Occipital lobe (tissue), 2 donors: ENCODE results near the gene TPT1. TPM values are rescaled to one million over a fixed set of nuclear protein-coding genes. Genes with fewer than 3 reads are reported as not detected.
"Not testable (repeated sequence)": the region's sequence is repeated elsewhere in the genome, so short reads cannot be mapped to it uniquely, and the experiment has no call there.

Experiments used
- DNase-seq: peaks from one replicate; lab custom pipeline; 2025; lab: John Stamatoyannopoulos, UW
- total RNA-seq: library from RNA; depleted of rRNA; stranded (reverse); fragments of >200 nt; gene quantifications from one replicate; pipeline ENCODE4 v1.2.3, GENCODE V29; 2014

TPT1 gene
- total RNA-seq, 1 donor from 2014 or later = 2,066 TPM

DNA sequence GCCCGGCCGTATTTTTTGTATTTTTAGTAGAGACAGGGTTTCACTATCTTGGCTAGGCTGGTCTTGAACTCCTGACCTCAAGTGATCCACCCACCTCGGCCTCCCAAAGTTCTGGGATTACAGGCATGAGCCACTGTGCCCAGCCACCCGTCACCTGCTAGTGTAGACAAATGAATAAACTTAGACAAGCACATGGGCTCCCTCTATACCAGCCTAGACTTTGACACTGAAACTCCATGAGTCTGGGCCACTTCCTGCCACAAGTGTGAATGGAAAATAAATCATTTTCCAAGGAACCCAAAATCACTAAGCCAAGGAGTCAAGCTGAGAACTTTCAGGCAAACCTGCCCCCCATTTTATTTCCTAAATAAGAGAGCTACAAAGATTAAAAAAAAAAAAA is 27.0 kb upstream of the TPT1 start:
- no peak for DNase-seq

DNA sequence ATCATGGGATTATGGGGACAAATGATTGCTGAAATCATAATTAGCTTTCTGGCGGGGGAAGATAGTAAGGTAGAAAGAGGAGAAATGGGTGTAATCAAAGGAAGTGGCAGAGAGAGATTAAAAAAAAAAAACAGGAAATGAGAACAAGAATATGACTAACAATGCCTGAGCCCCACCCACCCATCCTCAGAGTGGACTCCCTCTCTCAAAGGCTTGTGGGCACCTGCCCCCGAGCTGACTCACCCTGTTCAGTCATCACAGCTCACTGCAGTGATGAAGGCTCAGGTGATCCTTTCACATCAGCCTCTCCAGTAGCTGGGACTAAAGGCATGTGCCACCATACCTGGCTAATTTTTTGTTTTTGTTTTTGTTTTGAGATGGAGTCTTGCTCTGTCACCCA is 26.4 kb upstream of the TPT1 start:
- DNase-seq = no peak

DNA sequence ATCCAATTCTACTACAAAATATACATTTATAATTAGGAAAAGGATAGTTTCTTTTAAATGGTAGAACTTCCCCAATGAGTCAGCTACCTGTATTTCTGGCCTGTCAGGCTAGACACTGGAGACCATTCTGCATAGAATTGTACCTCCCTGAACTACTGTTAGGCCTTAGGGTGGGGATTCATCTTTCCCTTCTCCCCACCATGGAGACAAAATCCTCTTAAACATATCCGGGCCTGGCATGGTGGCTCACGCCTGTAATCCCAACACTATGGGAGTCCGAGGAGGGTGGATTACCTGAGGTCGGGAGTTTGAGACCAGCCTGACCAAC is 24.5 kb upstream of the TPT1 start:
- no peak for DNase-seq

DNA sequence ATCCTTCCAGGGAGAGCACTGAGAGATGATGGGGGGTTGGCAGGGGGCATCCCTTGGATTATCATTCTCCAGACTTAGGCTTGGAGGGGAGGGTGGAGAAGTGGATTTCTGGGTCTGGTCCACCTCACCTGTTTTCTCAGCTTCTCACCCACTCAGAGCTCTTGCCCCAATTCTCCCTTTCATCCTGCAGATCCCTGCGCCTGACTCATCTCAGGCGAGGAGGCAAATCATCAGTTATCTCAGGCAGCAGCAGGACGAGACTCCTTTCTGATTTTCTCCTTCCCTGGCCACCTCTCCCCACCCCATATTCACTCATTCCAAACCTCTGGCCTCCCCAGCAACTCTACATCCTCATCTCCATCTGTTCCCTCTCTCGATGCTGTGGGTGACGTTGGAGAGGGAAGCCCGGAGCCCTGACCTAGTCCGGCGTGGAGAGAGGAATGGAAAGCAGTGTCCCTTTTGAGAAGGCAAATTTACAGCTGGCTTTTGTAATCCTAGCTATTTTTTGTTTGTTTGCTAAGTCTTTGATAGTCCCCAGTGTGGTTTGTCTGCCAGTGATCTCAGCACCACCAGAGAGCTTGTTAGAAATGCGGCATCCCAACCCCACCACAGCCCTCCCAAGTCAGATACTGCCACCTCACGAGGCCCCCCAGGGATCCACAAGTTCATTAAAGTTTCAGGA is 24.0 kb upstream of the TPT1 start:
- DNase-seq = peak; percentile 26

DNA sequence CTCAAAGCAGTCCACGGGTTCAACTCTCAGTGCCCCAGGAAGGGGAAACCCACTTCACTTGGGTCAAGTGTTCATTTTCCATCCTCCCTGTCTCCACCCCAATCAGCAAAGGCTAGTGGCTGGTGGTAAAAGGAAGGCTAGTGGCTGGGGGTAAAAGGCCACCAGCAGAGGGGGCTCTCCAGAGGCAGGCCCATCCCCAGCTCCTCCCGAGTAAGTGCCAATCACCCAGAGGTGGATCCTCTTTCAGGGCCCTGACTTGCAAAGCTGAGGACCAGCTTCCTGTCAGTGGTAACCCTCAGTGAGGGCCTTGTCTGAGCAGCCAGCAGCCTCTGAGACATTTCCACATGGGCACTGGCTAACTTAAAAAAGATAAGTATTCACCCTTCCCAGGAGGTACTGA is 22.0 kb upstream of the TPT1 start:
- DNase-seq = no peak

DNA sequence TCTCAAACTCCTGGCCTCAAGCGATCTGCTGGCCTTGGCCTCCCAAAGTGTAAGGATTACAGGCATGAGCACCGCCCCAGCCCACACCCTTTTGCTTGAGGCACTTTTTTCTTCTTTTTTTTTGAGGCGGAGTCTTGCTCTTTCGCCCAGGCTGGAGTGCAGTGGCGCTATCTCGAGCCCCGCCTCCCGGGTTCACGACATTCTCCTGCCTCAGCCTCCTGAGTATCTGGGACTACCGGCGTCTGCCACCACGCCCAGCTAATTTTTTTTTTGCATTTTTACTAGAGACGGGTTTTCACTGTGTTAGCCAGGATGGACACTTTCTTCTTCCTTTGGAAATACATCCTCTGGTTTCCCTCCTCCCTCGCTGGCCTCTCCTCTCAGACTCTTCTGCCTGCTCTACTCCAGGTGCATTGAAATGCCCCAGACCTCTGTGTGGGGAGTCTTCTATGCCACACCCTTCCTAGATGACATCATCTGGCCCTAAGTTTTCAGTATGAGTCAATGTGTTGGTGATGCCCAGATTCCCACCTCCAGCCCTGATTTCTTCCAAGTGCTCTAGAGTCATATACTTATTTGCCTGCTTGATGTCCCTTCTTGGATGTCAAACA is 20.7 kb upstream of the TPT1 start:
- DNase-seq = no peak

DNA sequence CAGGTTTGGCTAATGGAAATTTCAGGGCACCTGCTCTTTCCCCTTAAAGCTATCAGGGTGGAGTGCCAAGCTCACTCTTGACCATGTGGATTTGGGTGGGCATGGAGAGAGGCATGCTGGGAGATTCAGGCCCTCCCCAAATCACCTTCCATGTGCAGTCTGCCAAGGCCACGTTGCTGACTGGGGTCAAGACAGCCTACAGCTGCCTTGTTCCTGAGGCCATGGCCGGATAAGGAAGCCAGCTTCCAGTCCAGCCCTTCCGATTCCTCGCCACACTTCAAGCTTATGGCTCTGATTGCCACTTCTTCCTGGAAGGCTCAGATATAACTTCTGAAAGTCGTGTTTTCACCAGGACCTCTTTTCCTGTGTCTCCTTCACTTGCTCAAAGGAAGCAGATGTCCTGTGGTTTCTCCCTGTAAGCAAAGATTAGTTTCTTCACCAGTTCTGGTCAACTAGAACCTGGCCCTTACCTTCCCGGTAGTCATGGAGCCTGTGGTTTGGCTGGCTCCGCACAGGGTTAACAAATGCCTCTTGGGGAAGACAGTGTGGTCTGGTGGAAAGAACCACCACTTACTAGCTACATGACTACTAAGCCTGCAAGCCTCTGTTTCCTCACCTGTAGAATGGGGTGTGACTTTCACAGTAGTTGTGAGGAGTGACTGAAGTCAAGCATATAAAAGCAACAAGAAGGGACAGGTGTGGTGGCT is 16.1 kb upstream of the TPT1 start:
- no peak for DNase-seq

DNA sequence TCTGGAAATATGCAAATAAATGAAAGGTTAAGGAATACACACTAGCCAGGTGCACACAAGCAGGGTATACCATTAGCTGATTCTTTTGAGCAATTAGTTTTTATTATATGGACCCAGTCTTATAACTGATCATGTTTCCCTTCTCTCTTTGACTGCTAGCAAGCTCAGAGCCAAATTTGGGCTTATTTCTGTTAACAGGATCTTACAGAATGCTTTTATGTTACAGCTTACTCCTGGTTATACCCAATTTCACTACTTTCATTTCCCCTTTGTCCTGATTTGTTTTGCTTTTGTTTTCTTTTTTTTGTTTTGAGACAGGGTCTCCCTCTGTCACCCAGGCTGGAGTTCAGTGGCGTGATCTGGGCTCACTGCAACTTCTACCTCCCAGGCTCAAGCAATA is 12.9 kb upstream of the TPT1 start:
- no peak for DNase-seq

DNA sequence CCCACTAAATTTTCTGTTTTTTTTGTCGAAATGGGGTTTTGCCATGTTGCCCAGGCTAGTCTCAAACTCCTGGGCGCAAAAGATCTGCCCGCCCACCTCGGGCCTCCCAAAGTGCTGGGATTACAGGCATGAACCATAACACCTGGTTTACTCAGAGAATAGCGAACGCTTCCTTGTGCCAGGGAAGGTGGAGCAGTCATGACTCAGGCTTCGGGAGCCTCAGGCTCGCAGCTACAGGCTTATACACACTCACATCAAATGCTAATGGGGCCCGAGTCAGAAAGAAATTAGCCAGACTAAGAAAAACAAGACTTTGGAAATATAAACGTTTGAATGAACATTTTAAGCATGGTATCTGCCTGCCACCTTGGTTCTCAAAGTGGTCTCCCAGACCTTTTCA is 11.0 kb upstream of the TPT1 start:
- DNase-seq = no peak

DNA sequence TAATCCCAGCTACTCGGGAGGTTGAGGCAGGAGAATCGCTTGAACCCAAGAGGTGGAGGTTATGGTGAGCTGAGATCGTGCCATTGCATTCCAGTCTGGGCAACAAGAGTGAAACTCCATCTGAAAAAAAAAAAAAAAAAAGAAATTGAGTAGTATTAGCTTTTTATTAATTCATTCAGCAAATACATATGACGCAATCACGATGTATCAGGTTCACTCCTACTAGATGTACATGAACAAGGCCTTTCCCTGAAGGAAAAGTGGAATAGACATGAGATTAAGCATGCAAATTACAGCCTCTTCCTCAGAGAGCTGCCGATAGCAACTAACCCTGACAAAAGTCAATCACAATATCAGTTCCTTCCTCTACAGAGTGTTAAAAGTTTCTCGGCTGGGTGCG is 9.2 kb upstream of the TPT1 start:
- DNase-seq = no peak

DNA sequence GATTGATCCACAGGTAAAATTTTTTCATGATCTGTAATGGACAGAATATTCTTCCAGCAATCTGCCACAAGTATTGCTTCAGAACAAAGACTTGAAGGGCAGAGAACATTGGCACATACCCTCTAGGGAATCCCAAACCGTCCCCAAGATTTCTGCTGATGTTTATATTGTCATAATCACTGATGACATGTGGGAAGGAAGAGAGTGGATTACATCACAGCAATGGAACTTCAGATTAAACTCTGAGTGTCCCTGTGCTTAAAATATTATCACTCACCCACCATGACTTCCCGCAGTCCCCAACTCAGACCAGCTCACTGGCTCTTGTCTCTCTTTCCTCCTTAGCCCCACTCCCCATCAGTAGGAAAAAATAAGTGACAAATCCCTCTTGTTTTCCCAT is 8.5 kb upstream of the TPT1 start:
- no peak for DNase-seq

DNA sequence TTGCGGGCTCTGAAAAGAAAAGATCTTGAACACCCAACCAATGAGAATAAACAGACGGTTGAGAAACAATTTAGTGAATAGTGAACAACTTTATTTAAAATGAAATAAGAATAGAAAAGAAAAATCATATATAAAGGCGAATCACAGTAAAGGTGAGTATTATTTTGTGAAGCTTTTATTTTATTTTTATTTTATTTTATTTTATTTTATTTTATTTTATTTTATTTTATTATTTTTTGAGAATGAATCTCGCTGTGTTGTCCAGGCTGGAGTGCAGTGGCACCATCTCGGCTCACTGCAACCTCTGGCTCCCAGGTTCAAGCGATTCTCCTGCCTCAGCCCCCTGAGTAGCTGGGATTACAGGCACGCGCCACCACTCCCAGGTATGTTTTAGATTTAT is 3.1 kb upstream of the TPT1 start:
- not testable (repeated sequence) for DNase-seq

DNA sequence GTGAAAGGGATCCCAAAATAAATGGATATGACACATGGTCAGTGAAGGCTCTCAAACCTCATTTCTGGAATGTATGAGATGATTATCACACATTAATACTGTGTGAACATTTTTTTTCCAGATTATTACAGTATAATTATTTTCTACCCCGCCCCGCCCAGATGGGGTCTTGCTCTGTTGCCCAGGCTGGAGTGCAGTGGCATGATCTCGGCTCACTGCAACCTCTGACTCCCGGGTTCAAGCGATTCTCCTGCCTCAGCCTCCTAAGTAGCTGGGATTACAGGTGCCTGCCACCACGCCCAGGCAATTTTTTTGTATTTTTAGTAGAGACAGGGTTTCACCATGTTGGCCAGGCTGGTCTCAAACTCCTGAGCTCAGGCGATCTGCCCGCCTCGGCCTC is 2.1 kb upstream of the TPT1 start:
- not testable (repeated sequence) for DNase-seq

DNA sequence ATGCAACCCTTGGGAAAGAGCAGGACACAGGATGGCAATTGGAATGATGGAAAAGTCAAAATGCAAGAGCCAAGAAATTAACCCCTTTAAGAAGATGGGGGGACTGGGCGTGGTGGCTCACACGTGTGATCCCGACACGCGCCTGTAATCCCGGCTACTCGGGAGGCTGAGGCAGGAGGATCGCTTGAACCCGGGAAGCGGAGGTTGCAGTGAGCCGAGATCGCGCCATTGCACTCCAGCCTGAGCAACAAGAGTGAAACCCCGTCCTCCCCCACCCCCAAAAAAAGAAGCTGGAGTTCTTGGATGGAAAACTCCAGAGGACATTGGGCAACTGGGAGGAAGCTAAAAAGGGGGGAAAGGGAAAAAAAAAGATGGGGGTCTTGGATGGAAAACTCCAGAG is 1.7 kb upstream of the TPT1 start:
- DNase-seq = not testable (repeated sequence)

DNA sequence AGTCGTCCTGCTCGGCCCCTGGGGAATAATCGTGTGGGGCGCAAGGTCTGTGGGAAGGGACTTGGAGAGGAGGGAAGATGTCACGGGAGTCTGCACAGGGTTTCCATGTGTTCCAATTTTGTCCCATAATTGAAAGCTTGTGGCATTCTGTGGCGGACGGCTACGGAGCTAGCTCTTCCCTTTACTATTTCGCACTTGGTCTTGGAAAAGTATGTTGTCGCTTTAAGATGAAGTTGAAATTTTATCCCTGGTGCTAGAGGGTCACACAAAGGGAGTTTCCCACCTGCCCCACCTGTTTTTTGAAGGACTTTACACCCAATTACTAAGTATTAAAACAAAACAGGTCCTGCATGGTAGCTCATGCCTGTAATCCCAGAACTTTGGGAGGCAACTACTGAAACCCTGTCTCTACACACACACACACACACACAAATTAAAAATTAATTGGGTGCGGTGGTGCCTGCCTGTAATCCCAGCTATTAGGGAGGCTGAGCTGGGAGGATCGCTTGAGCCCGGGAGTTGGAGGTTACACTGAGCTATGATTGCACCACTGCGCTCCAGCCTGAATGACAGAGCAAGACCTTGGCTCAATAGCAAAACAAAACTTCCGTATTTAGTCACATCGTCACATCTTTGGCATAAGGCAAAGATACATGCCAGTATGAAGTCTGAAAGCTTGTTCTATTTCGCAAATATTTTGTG is 967 bp upstream of the TPT1 start:
- DNase-seq = no peak

DNA sequence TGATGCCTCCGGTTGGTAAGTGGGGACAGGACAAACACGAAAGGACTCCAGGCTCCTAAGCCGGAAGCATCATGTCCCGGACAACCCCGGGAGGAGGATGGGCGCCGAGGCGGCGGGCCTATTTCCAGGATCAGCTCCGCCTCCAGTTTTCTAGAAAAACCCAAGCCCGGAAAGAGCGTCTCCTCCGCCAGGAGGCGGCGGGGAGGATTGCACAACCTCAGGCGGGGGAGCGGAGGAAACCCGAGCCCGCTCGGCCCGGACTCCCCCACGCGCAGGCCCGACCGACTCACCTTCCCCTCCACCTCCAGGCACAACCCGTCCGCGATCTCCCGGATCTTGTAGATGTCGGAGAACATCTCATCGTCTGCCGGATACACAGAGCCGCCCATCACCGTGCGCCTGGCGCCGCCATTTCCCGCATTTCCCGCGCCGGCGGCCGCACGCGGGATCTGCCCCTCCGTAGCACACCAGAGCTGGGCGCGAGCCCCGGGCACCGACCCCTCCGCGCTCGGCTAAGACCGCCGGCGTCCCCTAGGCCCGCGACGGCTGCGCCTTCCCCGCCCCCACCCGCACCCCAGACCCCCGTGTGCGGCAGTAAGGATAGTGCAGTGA is 455 bp downstream of the TPT1 start:
- DNase-seq = peak; percentile 78

DNA sequence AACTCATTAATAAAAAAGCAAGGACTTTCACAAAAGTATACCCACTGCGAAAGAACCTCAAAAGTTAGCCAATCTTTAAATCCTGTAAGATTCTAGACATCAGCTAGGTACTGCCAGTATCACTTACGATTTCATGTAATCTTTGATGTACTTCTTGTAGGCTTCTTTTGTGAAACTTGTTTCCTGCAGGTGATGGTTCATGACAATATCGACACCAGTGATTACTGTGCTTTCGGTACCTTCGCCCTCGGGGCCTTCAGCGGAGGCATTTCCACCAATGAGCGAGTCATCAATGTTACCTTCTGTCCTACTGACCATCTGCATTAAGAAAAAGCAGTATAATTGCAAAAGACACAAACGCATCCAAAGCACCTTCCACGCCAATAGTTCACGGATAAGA is 1.1 kb downstream of the TPT1 start:
- DNase-seq = no peak

DNA sequence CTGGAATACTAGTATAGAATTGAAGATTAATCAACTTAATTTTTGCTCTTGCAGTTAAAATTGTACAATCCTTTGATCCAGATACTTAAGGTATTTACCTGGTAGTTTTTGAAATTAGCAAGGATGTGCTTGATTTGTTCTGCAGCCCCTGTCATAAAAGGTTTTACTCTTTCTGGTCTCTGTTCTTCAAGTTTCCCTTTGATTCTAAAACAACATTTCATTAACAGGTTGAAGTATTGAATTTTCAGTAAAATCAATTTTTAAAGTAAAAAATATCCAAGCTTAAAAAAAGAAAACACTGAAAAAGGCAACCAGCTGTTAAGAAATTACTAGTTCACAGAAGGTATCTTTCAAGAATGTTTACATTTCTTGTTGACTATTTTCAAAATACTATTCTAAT is 1.6 kb downstream of the TPT1 start:
- no peak for DNase-seq

DNA sequence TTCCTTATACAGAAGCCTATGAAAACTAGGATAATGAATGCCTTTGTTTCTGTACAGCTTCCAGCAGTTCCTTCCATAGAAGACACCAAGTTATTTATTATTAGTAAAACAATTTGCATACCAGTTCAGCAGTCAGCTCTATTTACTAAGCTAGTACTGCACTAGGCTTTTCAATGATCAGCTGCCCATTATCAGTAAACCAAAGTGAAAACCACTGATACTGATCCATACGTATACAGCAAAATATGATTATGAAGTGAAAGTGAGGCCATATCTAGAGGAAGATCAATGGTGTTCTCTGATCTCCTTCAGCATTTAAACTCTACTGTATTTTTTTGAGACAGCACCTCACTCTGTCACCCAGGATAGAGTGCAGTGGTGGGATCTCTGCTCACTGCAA is 3.2 kb downstream of the TPT1 start:
- DNase-seq = no peak

DNA sequence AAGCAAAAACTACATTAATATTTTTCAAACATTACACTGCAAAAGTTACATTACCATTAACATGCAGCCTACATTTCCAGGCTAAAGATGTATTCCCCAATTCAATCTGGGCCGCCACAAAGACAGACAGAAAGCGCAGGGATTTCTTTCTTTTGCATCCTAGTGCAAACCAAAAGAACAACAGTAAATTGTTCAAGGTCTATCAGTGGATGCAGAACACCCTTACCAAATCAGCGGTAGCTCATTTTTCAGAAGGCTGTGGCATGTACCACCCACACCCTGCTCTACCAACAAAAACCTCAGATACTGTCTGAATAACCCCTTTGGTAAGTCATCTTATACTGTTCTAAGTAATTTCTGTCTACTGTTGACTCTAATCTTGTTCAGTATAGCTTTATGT is 3.6 kb downstream of the TPT1 start:
- DNase-seq = no peak

DNA sequence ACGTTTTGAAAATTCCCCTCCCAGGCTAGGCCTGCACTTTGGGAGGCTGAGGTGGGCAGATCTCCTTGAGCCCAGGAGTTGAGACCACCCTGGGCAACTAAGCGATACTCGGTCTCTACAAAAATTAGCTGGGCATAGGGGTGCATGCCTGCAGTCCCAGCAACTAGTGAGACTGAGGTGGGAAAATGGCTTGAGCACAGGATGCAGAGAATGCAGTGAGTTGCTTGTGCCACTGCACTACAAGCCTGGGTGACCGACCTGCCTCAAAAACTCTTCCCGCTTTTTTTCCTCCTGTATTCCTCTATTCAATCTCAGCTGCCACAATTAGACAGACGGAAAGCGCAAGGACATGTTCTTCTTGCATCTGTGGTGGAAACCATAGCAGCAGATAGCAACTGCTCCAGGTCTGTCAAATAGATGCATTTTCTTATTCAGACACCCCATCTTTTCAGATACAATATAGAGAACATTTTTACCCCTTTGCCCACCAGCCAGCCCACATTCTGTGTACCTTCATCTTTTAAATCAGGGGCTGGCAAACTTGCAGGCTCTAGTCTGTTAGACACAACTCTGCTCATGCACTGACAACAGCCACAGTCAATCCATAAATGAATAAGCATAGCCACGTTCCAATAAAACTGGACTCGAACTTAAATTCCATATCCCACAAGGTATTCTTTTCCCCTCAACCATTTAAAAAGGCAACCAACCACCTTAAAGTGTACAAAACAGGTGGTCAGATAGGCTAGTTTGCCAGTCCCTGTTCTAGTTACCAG is 4.8 kb downstream of the TPT1 start:
- DNase-seq = no peak
